Frontal cortex (tissue), 4 donors: ENCODE measurements around the gene C19orf12. TPM values are rescaled to one million over a fixed set of nuclear protein-coding genes. Genes with fewer than 3 reads are reported as not detected.
"Not testable (repeated sequence)": the region's sequence is repeated elsewhere in the genome, so short reads cannot be mapped to it uniquely, and the experiment has no call there.

Experiments
- DNase-seq, 2 donors: peaks; one replicate each; pipeline ENCODE4 v3.0.0; 2012; ENCODE audit warnings: low spot score in 2 of 2
- FAIRE-seq: peaks from 2 replicates; lab custom pipeline; 2012; peaks lifted over from hg19 to GRCh38; lab: Jason Lieb, UNC
- total RNA-seq: library from RNA; depleted of rRNA; stranded (reverse); fragments of >200 nt; gene quantifications from one replicate; pipeline ENCODE4 v1.2.3, GENCODE V29; 2014
- donor health status: control.
- donor health status: control.
- donor health status: control.

C19orf12 gene
- total RNA-seq, 1 donor from 2014 or later, result 41.2 TPM

DNA sequence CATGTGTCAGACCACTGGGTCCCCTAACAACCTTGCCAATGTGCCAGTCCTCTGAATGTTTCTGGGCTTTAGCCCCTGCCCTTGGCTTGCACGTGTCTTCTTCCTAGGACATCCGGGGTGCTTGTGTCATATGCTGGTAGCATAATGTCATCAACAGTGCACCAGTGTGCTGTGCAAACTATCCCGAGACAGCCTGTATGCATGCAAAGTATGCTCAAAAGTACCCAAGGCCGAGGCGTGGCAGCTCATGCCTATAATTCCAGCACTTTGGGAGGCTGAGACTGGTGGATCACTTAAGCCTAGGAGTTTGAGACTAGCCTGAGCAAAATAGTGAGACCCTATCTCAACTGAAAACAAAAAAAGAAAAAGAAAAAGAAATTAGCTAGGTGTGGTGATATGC is 20.8 kb upstream of the C19orf12 start:
- FAIRE-seq (no peak), DNase-seq (no peak)

- DNase-seq, result no peak
- FAIRE-seq, result no peak
Measured at GRCh38 chr19:29731331-29731850, 16.3 kb upstream of the C19orf12 start.

DNA sequence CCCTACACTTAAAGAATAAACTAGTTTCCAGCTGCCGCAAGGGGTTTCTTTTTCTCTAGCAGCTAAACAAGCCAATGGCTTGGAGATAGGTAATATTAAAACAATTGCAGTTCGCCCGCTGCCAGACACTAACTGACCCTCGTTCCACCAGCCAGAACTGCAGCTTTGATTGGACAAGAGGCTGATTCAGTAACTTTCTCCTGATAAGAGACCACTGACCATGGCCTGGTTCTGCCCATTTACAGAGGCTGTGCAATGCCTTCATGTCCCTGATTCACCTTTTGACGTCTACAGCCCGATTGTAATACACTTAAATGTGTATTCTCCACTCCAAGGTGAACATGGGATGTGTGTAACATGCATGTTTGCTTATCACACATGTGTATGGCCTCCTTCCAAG is 12.8 kb upstream of the C19orf12 start:
- FAIRE-seq (no peak), DNase-seq (no peak)

DNA sequence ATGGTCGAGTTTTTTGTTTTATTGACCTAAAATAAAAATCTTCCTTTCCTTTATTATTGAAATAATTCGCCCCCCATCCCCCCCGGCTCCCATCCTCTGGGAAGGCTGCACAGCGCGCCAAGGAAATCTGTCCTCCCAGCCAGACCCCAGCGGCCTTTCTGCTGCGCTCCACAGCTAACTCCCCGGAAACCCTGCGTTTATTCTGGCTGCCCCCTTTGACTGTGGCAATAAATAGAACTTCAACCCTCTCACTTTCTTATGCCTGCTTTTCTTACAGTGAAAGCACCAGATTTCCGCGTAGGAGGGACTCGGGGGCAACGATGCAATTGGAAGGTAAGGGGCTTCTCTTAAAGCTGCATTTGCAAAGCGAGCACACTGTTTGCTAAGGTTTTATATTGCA is 9.7 kb upstream of the C19orf12 start:
- DNase-seq (no peak), FAIRE-seq (no peak)

DNA sequence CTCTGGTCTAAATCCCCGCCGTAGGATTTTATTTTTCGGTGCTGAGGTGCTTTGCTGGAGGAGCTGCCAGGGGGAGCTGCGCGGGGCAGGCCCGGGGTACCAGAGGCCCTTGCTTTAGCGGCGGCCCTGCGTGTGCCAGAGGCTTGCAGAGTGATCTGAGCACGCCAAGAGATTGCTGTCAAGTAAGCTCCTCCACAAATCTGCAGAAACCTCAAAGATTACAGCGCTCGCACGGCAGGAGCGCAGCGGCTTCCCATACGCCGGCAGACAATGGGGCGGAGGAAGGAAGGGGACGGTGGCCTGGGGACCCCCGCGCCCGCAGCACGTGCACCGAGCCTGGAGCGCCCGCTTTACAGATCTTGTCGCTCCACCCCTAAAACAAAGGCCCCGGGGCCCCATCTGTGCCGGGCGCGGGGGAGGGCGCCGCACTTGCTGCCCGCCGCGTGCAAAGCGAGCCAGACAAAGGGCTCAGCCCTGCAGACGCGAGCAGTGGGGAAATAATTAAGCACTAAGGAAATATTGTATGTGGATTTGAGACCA is 9.1 kb upstream of the C19orf12 start:
- DNase-seq (peak in 1 of 2 donors; percentile 45), FAIRE-seq (no peak)

- FAIRE-seq, result no peak
Measured at GRCh38 chr19:29717051-29717450, 2.0 kb upstream of the C19orf12 start.

DNA sequence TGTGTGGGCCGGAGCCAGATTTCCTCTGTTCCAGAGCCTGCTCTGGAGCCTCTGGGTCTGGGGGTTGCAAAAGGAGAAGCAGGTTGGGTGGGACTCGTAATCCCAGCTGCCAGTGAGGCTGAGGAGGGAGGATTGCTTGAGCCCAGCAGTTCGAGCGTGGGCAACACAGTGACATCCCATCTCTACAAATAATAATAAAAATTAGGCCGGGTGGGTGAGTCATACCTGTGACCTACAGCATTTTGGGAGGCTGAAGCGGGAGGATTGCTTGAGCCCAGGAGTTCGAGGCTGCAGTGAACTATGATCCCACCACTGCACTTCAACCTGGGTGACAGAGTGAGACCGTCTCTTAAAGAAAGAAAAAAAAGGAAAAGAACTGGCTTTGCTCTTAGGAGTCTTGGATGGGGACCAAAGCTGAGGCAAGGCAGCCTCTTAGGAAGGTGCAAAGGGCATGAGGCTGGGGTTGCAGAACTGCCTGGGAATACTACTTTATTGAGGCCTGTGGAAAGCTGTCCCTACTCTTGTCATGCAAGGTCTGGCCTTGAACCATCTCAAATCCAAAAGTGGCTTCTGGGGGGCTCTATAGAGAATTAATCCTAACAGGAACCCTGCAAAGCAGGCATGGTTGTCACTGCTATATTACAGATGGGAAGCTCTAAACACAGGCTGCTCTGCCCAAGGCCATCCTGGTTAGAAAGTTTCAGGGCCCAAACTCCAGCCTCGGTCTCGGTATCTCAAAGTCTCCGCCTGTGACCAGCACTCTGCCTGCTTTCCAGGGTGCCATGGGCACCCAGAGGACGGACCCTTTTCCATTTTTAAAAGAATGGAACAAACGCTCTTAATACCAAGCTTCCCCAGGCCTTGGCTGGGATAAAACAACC is 880 bp upstream of the C19orf12 start:
- no peak for FAIRE-seq
- DNase-seq, result no peak

More at GRCh38 chr19:29717051-29717450, 2.0 kb upstream of the C19orf12 start:
- no peak for DNase-seq

DNA sequence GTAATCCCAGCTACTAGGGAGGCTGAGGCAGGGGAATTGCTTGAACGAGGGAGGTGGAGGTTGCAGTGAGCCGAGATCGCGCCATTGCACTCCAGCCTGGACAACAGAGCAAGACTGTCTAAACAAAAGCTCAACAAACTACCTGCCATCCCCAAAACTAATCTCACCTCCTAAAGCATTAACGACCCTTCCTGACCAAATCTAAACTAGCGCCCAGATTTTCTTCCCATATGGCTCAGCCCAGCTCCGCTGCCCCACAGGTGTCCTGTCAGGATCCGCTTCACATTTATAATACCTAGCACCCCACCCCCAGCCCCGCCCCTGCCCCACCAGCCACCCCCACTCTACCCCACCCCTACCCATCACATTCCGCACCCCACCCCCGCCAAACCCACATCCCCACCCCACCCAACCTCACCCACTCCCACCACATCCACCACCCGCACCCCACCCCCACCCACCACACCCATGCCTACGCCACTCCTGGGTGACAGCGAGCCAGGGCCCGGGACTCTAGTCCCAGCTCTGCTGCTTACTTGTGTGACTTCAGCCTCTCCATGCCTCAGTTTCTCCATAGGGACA is 599 bp downstream of the C19orf12 start:
- DNase-seq (no peak), FAIRE-seq (no peak)

- DNase-seq (no peak), FAIRE-seq (no peak)
Measured at GRCh38 chr19:29712744-29713516, 2.1 kb downstream of the C19orf12 start.

DNA sequence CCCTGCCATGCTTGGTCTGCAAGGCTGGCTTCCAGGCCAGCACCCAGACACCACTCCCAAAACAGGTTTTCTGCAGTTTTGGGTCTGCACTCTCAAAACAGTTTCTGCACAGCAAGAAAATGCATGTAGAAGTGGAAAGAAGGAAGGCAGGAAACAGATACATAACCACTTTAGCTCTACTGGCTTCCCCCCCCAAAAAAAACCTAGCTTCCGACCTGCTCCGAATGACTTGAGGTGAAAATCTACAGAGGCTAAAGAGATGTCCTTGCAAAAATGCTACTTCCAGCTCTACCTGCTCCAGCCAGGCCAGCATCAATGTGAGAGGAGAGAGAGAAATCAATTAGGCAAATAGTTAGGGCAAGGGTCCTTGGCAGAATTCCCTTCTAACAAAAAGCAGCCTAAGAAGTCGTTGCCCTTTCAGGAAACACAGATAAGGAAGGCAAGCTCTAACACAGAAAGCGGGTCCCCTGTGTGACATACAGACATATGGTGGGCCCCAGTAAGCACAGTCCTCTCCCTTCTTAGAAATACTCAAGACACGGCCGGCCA is 3.4 kb downstream of the C19orf12 start:
- DNase-seq (no peak), FAIRE-seq (no peak)

DNA sequence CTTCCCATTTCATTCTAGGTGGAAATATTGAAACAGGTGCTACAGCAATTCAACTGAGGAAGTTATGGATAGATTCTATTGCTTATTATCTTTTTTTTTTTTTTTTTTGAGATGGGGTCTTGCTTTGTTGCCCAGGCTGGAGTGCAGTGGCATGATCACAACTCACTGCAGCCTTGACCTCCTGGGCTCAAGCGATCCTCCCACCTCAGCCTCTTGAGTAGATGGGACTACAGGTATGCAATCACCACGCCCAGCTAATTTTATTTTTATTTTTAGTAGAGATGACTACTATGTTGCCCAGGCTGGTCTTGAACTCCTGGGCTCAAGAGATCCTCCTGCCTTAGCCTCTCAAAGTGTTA is 5.6 kb downstream of the C19orf12 start:
- not testable (repeated sequence) for DNase-seq, FAIRE-seq

DNA sequence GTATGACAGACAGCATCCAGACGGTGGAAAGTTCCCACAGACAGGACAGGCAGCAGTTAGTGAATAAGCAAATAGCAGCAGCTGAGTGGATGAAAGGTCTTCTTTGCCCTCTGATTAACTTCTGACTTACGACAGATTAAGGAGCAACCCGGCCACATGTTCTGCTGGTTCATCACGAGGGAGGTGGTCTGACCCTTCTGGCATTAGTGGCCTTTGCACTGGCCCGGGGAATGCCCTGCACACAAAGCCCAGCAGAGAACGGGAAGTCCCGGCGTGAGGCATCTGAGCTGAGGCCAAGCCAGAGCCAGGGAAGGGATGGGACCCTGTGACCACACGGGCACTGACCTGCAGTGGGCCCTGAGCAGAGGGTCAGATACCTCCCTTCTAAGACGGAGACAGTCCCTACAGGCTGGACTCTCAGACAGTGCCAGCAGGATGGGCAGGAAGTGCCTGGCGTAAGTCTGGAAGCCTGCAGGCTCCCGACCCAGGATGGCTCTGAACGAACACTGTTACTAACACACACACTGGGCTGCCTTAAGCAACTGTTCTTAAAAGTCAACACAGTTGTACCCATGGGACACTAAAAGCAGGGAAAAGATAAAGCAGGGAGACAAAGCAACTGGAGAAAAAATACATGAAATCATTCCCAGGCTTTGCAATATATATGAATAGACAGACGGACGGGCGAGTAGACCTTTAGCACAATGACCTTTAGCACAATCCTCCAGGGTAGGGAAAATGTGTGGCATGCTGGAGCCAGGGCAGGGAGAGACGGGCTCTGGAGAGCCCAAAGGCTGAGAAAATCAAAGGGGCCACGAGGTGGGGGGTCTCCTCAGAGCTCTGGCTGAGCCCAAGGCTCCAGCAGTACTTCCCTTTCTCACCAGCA is 6.3 kb downstream of the C19orf12 start:
- DNase-seq (no peak), FAIRE-seq (no peak)

- DNase-seq (no peak), FAIRE-seq (no peak)
Measured at GRCh38 chr19:29706635-29707034, 8.4 kb downstream of the C19orf12 start.

DNA sequence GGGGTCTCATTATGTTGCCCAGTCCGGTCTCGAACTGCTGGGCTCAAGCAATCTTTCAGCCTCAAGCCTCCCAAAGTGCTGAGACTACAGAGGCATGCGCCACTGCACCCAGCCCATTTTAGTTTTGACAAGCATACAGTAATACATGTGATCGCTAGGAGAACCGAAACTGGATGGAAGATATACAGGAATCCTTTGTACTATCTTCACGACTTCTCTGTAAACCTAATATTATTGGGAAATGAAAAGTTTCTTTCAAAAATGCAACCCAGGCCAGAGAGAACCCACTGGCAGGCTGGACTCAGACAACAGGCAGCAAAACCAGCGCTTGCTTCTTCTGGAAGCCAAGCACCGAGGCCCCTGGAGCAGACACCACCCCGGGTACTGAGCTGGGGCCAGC is 9.4 kb downstream of the C19orf12 start:
- DNase-seq (no peak), FAIRE-seq (no peak)

DNA sequence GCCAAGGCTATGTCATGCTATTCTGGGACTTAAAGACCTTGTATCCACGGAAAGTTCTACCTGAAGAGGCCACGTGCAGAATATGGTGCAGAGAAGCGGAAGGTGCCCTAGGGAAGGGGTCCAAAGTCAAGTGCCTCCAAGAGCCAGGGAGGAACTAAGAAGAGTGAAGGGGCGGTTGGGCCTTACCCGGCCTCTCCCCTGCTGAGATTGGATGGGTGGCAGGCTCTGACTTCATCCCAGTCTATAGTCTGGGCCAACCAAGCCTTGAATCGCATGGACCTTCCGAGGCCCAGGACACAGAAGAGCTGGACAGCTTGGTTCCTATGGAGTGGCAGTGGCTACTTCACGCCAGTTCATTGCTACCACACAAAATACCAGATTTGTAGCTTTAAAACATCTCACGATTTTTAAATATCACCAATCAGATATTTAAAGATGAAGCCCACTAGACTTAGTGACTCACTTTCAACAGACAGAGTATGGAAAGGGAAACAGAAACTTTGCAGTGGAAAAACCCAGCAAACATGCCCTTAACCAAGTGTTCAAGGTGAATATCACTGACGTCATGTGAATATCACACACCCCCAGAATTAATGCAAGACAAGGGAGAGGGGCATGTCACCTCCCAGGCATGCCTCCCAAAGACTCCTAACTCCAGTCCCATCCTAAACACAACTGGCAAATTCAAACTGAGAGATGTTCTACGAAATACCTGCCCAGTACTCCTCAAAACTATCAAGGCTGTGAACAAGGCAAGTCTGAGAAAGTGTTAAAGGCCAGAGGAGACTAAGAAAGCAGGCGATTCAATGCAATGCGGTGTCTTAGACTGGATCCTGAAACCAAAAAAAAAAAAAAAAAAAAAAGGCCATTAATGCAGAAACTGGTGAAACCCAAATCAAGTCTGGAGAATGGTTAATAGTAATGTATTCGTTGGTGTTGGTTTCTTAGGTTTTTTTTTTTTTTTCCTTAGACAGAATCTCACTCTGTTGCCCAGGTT is 10.2 kb downstream of the C19orf12 start:
- FAIRE-seq (no peak), DNase-seq (no peak)

DNA sequence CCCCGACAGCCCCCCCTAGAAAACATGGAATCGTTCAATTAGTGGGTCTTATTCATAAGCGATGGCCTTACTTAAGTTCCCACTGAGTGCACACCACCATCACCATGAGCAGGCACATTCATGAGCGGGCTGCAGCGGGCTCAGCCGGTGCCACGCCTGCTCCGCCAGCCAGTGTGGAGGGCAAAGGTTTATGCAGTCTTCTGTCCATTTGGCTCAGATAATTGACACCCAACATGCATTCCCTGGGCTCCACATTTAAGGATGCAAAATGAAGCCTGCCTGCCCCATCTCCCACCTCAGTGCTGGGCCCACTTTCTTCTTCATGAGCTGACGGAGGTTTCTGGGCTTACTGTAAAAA is 12.1 kb downstream of the C19orf12 start:
- DNase-seq (no peak), FAIRE-seq (no peak)

DNA sequence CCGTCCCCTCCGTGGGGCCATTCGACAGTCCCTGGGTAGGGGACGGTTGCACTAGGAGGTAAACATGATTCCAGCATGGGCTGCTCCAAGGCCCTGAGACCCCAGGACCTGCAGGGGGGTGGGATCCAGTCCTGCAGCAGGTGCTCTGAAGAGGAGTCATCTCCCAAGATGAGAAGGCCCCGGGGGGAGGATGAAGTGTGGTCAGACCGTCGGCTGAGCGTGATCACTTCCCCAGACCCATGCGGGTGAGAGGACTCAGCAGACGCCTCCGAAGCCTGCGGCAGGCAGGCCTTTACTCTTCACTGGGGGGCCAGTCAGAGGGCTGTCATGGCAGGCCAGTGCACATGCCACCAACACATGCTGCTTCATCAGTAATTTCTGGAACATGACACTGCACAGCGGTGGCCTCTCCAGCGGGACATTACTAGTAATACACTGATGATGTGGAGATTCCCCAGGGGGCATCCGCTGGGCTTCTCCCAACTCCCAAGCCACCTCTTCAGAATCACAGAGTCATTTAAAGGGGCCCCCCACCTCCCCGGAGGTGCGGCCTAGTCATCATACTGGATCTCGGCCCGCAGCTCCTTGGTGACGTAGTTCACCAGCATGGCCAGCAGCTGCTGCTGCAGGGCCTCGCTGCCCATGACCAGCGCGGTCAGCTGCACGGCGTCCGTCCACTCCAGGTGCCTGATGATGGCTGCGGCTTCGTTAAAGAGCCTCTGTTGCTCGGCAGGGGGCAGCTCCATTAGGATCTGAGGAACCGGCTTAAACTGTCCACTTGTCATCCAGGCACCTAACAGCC is 12.7 kb downstream of the C19orf12 start:
- no peak for FAIRE-seq
- DNase-seq, result no peak
